Measurements from ENCODE around the gene GPR15LG. TPM values are rescaled to one million over a fixed set of nuclear protein-coding genes. Genes with fewer than 3 reads are reported as not detected.
A peak's percentile ranks its signal among the peaks of the same experiment; 100 is the strongest.
"Not testable (repeated sequence)": the region's sequence is repeated elsewhere in the genome, so short reads cannot be mapped to it uniquely, and the experiment has no call there.

The GPR15LG gene
- 10 to 100 TPM in 1 of 12 donors, 1 to 10 TPM in 1, under 1 TPM in 1, not detected in 9; 0.40 to 18.5 (median 1.9) TPM for polyA plus RNA-seq (ENCODE audit: insufficient read length in 12 of 12)
- long read RNA-seq, donor 1, transcript C10orf99-201 (3 exons, 888 nt), result major isoform, 92 of 107 reads
- long read RNA-seq, donor 1, partial matches to known transcripts, result 0 of 107 reads
- long read RNA-seq, donor 1, other reads (novel, unspliced or antisense), result 15 of 107 reads
- long read RNA-seq, donor 2, result 0 reads
- long read RNA-seq, donor 3, result 0 reads
- long read RNA-seq, donor 4, result 0 reads
- long read RNA-seq, donor 5, result 0 reads
- long read RNA-seq, donor 6, result 0 reads
- long read RNA-seq, donor 7, partial matches to known transcripts, result 0 of 1 reads
- long read RNA-seq, donor 7, other reads (novel, unspliced or antisense), result 0 of 1 reads
- long read RNA-seq, donor 8, result 0 reads
- long read RNA-seq, donor 9, result 0 reads
- long read RNA-seq, donor 10, result 0 reads
- long read RNA-seq, donor 11, result 0 reads

- no peak for DNase-seq
Measured at GRCh38 chr10:84173501-84173929, at the start of gene GPR15LG. Gene GPR15LG (plus strand): TSS chr10:84173801. CDS start chr10:84173852, 51 bp downstream.

- not testable (repeated sequence) for DNase-seq
Measured at GRCh38 chr10:84125910-84126784, 47.5 kb upstream of the GPR15LG start.

DNA sequence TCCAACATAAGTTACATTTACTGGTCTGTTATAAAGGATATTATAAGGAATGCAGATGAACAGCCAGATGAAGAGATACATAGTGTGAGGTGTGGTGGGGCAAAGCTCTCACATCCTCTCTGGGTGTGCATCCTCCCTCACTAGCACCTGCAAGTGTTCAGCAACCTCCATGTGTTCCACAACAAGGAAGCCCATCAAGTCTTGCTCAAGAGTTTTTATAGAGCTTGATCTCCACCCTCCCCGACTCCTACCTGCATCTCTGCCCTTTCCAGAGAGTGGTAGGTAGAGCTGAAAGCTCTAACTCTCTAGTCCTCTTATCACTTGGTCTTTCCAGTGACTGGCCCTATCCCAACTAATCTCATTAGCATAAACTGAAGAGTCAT lies 46.8 kb upstream of the GPR15LG start:
- no peak for DNase-seq

DNA sequence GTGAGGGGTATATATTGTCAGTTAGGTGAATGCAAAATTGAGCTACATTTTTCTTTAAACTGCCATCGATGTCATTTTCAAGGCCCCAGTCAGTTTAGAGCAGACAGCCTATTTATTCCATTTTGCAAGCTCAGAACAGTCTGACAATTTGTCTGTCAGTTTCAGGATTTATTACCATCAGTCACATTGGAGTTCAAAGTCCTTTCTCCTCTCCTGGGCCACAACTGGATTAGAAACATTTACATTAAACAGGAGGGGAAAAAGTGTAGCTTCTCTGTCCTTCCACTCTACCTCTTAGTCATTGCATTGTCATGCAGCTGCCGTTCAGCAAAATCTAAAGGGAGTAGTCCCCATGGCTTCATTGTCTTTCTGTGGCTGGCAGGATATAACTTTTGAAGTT lies 37.8 kb upstream of the GPR15LG start:
- no peak for DNase-seq

GRCh38 chr10:84137811-84138210 lies 35.8 kb upstream of the GPR15LG start:
- no peak for DNase-seq

- DNase-seq, result no peak
Measured at GRCh38 chr10:84138478-84139125, 35.0 kb upstream of the GPR15LG start.

GRCh38 chr10:84139126-84140035 lies 34.2 kb upstream of the GPR15LG start, which contains the start of gene GHITM:
Gene GHITM (plus strand): TSS chr10:84139509. CDS start chr10:84141501, 1,992 bp downstream.
- DNase-seq, result peak; percentile 99

DNA sequence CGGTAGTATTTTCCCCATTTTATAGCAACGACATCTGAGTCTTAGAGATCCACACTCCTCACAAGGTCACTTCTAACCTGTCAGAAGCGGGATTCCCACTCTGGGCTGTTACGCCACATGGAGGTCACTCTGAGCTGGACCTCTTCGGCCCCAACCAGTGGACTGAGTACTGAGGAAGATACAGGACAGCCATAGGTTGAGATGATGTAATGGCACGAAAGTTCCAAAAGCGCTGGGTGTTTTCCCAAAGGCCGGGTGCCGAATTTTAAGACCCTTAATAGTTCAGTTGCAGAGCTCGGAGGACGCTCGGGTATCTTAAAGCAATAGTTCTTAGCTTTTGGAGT lies 33.6 kb upstream of the GPR15LG start:
- DNase-seq, result peak; percentile 6

GRCh38 chr10:84147347-84147746 lies 26.3 kb upstream of the GPR15LG start:
- DNase-seq, result no peak

DNA sequence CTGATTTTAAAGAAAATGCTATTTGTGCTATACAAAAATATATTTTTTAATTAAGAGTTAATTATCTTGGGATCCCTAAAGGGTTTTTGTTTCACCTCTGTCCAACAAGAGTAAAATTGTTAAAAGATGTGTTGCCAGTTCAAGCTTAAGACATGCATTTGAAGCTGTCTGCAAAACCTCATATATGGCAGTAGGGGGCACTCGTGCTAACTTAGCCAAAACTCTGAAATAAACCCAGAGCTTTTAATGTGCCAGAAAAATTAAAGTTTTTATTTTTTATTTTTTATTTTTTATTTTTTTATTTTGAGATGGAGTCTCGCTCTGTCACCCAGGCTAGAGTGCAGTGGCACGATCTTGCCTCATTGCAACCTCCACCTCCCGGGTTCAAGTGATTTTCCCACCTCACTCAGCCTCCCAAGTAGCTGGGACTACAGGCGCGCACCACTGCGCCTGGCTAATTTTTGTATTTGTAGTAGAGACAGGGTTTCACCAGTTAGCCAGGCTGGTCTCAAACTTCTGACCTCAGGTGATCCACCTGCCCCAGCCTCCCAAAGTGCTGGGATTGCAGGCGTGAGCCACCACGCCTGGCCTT lies 25.5 kb upstream of the GPR15LG start:
- peak; percentile 9 for DNase-seq

DNA sequence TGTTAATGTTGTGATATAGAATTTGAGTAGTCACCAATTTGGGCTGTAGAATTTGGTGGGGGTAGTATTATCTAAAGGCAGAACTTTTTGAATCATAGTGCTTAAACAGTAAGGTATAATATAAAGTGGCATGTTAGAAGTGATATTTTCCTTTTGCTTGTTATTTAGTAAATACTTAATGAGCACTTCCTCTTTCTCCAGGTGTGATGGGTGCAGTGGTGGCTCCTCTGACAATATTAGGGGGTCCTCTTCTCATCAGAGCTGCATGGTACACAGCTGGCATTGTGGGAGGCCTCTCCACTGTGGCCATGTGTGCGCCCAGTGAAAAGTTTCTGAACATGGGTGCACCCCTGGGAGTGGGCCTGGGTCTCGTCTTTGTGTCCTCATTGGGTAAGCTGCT lies 23.7 kb upstream of the GPR15LG start:
- DNase-seq, result no peak

- DNase-seq, result no peak
Measured at GRCh38 chr10:84152769-84153168, 20.8 kb upstream of the GPR15LG start.

DNA sequence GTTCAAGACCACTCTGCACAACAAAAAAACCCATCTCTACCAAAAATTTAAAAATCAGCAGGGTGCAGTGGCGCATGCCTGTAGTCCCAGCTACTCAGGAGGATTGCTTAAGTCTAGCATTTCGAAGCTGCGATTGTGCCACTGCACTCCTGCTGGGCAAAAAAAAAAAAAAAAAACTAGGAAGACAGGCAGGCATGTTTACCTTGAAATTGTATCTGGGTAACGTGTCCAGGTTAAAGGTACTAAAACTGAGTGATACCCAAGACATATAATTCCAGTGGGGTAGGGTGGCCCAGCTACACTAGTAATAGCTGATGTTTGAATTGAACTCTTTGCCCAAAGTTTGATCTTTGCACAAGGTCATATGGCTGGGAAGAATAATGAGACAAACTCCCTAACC lies 18.1 kb upstream of the GPR15LG start:
- no peak for DNase-seq

- no peak for DNase-seq
Measured at GRCh38 chr10:84156009-84156408, 17.6 kb upstream of the GPR15LG start.

DNA sequence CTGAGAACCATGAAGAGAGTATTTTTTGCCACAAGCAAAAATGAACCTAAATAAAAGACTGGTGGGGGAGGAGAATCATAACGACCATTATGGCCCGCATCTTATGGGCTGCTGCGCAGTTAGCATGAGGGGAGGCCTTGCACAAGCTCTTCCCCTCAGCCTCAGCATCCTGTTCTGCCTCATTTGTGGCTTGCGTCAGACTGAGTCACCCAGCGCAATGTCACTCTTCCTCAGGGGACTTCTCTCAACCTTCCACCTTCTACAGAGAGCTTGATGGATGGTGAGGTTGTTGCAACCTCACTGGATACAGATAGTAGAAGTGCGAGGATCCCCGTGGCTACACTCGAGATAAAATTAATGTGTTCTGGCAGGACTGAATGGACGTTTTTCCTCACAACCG lies 16.8 kb upstream of the GPR15LG start:
- no peak for DNase-seq

DNA sequence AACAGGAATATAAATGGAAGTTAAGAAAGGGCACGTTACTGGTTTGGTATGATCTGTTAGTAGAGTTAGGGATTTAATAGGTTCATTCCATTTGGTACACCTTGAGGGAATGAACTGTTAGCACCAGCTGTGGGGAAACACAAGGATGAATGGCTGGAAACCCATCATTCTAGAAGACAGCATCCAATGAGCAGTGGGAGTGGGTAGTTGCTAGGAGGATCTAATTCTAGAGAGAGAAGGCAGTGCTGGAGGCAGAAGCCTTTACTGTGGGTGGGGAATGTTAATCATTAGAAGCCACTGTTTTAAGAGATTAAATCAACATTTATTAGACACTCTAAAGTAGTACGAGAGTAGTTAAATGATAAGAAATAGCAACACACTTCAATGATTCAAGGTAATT lies 15.5 kb upstream of the GPR15LG start:
- DNase-seq, result no peak

DNA sequence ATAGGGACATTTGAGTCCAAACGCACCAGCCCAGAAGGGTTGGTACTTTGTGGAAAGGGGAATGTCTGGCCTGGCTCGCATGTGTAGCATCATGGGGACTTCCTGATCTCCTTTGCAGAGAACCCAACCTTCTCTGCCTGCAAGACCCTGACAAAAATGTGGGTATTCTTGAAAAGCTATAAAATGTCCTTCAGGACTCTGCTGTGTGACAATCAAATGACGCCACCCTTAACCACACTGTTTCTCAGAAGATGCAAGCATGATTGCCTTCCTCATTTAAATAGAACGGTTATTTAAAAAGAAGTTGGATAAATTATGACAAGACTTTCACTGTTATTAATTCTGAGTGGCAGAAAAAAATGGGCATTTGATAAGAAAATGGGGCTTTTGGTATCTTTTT lies 15.1 kb upstream of the GPR15LG start:
- no peak for DNase-seq

GRCh38 chr10:84159076-84159685 lies 14.4 kb upstream of the GPR15LG start:
- DNase-seq, result no peak

GRCh38 chr10:84160663-84161362 lies 12.8 kb upstream of the GPR15LG start:
- DNase-seq, result no peak

- DNase-seq, result no peak
Measured at GRCh38 chr10:84163996-84164395, 9.6 kb upstream of the GPR15LG start.
